HCT116 (cell line): Measurements from ENCODE around the gene VMAC. TPM values are rescaled to one million over a fixed set of nuclear protein-coding genes. Genes with fewer than 3 reads are reported as not detected.

Experiments used
- ATAC-seq: fragments of 200-7000 bp; cut with Tn5 transposase; 2 replicates; pipeline ENCODE4 v1.9.1; 2020; ENCODE audit warnings: mild to moderate bottlenecking, moderate library complexity
- BruUV-seq: library from RNA; stranded (reverse); fragments of 400-500 nt; replicated peaks from 2 replicates; lab custom pipeline; 2021; lab: Mats Ljungman, UMichigan
- CTCF ChIA-PET: fragments of 300-600 bp; sonication (Branson Sonifier 250); formaldehyde crosslinking; loops from one replicate; lab custom pipeline; 2021; ENCODE audit warnings: antibody characterized with exemption; lab: Charles Lee
- POLR2A ChIA-PET: fragments of 300-600, 350-600 bp; sonication (Branson Sonifier 250); formaldehyde crosslinking; loops from one replicate; lab custom pipeline; 2021; ENCODE audit warnings: antibody characterized with exemption; lab: Charles Lee
- RAD21 ChIA-PET, 2 experiments: fragments of 300-600 bp; sonication (Branson Sonifier 250); formaldehyde crosslinking; loops; one replicate each; lab custom pipeline; 2023; ENCODE audit warnings: low total read pairs in 2 of 2; ENCODE audit not compliant: uncharacterized antibody in 2 of 2, unreplicated experiment in 2 of 2, low non-redundant PET in 1 of 2; lab: Charles Lee
- DNase-seq: peaks from one replicate; pipeline ENCODE4 v3.0.0-alpha.2; 2010; ENCODE audit warnings: low read depth, low spot score
- H2AFZ ChIP-seq: fragments of 200-600 bp; shearing (Covaris generic), sonication (generic); 2 replicates; pipeline ENCODE4 v1.6.1; 2017; ENCODE audit warnings: low read depth, mixed run types, mixed read lengths, antibody characterized with exemption, low read length; ENCODE audit not compliant: poor library complexity, severe bottlenecking
- H3K27ac ChIP-seq: 2 replicates; pipeline ENCODE4 v1.5.1; 2012; ENCODE audit warnings: low read depth, low read length
- H3K27me3 ChIP-seq: fragments of 200-600 bp; sonication (generic); 2 replicates; pipeline ENCODE4 v1.6.1; 2016; ENCODE audit warnings: mixed run types, low read length, mixed read lengths; ENCODE audit not compliant: insufficient read depth
- H3K36me3 ChIP-seq, 2 experiments: fragments of 200-500 bp in 1 of 2; fragments of 200-600 bp in 1 of 2; sonication (Bioruptor generic) in 1 of 2; sonication (generic) in 1 of 2; 2 replicates each; pipeline versions ENCODE4 v1.5.1 to v1.6.1; 2014 to 2016; ENCODE audit warnings: low read length in 2 of 2, inconsistent platforms in 1 of 2, mixed read lengths in 1 of 2, mixed run types in 1 of 2; ENCODE audit not compliant: insufficient read depth in 2 of 2, control insufficient read depth in 1 of 2
- H3K4me1 ChIP-seq, 2 experiments: fragments of 200-600 bp in 1 of 2; sonication (generic) in 1 of 2; 2 replicates each; pipeline versions ENCODE4 v1.5.1 to v1.6.1; 2012 to 2017; ENCODE audit warnings: low read length in 2 of 2, inconsistent platforms in 1 of 2, mild to moderate bottlenecking in 1 of 2, mixed read lengths in 1 of 2, mixed run types in 1 of 2, moderate library complexity in 1 of 2; ENCODE audit not compliant: insufficient read depth in 2 of 2, control insufficient read depth in 1 of 2
- H3K4me2 ChIP-seq: fragments of 200-600 bp; sonication (generic); 2 replicates; pipeline ENCODE4 v1.6.1; 2017; ENCODE audit warnings: mixed run types, low read length, mixed read lengths
- H3K4me3 ChIP-seq, 2 experiments: fragments of 200-600 bp in 1 of 2; sonication (generic) in 1 of 2; replicated peaks in 1 of 2; 2 replicates each; pipeline ENCODE4 v1.5.1; 2011 to 2016; ENCODE audit warnings: low read length in 2 of 2, control low read depth in 1 of 2, low read depth in 1 of 2, mild to moderate bottlenecking in 1 of 2, mixed read lengths in 1 of 2, mixed run types in 1 of 2
- H3K79me2 ChIP-seq: fragments of 200-600 bp; sonication (generic); 2 replicates; pipeline ENCODE4 v1.6.1; 2017; ENCODE audit warnings: mild to moderate bottlenecking, mixed run types, low read length, moderate library complexity, mixed read lengths; ENCODE audit not compliant: insufficient read depth
- H3K9ac ChIP-seq: fragments of 200-600 bp; sonication (generic); 2 replicates; pipeline ENCODE4 v1.6.1; 2016; ENCODE audit warnings: low read length, mixed read lengths
- H3K9me2 ChIP-seq: fragments of 200-600 bp; sonication (generic), shearing (Covaris generic); 2 replicates; pipeline ENCODE4 v1.6.1; 2017; ENCODE audit warnings: mixed run types, mild to moderate bottlenecking, moderate library complexity; ENCODE audit not compliant: insufficient read depth
- H3K9me3 ChIP-seq, 2 experiments: fragments of 200-500 bp in 1 of 2; fragments of 200-600 bp in 1 of 2; sonication (Bioruptor generic) in 1 of 2; sonication (generic) in 1 of 2; 2 replicates each; pipeline ENCODE4 v1.6.1; 2014 to 2017; ENCODE audit warnings: low read length in 2 of 2, mixed read lengths in 2 of 2, inconsistent platforms in 1 of 2, low read depth in 1 of 2, mild to moderate bottlenecking in 1 of 2, mixed run types in 1 of 2, moderate library complexity in 1 of 2; ENCODE audit not compliant: control insufficient read depth in 1 of 2, insufficient read depth in 1 of 2
- H4K20me1 ChIP-seq: fragments of 200-600 bp; sonication (generic), shearing (Covaris generic); 2 replicates; pipeline ENCODE4 v1.6.1; 2017; ENCODE audit warnings: mixed run types, mild to moderate bottlenecking, moderate library complexity; ENCODE audit not compliant: insufficient read depth
- EGR1 ChIP-seq: IDR thresholded peaks from 2 replicates; pipeline ENCODE4 v1.6.1; 2012; ENCODE audit warnings: low read depth
- EZH2 ChIP-seq: fragments of 200-600 bp; sonication (generic); IDR thresholded peaks from 2 replicates; pipeline ENCODE4 v1.6.1; 2017; ENCODE audit warnings: antibody characterized with exemption, mixed run types
- MAX ChIP-seq: IDR thresholded peaks from 2 replicates; pipeline ENCODE4 v1.6.1; 2012
- POLR2A ChIP-seq: IDR thresholded peaks from 2 replicates; pipeline ENCODE4 v1.7.0; 2011; ENCODE audit warnings: borderline replicate concordance; ENCODE audit not compliant: insufficient read depth, insufficient read length; ENCODE audit errors: extremely low read depth
- SIN3A ChIP-seq: IDR thresholded peaks from 2 replicates; pipeline ENCODE4 v1.6.1; 2012; ENCODE audit warnings: low read depth
- YY1 ChIP-seq: IDR thresholded peaks from 2 replicates; pipeline ENCODE4 v1.6.1; 2011; ENCODE audit warnings: low read length, low read depth, moderate library complexity, mild to moderate bottlenecking; ENCODE audit not compliant: insufficient replicate concordance; ENCODE audit errors: extremely low read depth
- ZBTB33 ChIP-seq: IDR thresholded peaks from 2 replicates; pipeline ENCODE4 v1.6.1; 2011; ENCODE audit warnings: mild to moderate bottlenecking, low read length, moderate library complexity; ENCODE audit not compliant: insufficient replicate concordance; ENCODE audit errors: extremely low read depth
- intact Hi-C: fragments of 100-400 bp; cut with micrococcal nuclease; formaldehyde crosslinking; loops from 2 replicates; pipeline ENCODE4 v1.10.0; 2022
- total RNA-seq: library from RNA; stranded (reverse); gene quantifications from one replicate; pipeline ENCODE4 v1.2.1, GENCODE V29; 2021; ENCODE audit not compliant: unreplicated experiment
- TF ChIP-seq, protein P1 (sequence below): IDR thresholded peaks from 2 replicates; pipeline ENCODE4 v1.6.1; 2012

The VMAC gene
- total RNA-seq, 1 experiment from 2014 or later = 2.1 TPM

GRCh38 chr19:5870986-5871394, 33.7 kb upstream of the VMAC start:
- no peak overlapping the region for H3K9ac ChIP-seq
- H3K9me2 ChIP-seq = no peaks in the 10 kb centered on the region
- RAD21 ChIA-PET = no interaction called here
- no peaks in the 10 kb centered on the region for H3K79me2 ChIP-seq
- ATAC-seq = no peak
- H4K20me1 ChIP-seq = no peaks in the 10 kb centered on the region
- no peaks in the 10 kb centered on the region for H3K9me3 ChIP-seq
- TF ChIP-seq EGR1 = no peak
- no peak for TF ChIP-seq MAX
- TF ChIP-seq EZH2 = no peak
- TF ChIP-seq SIN3A = no peak
- TF ChIP-seq POLR2A = no peak
- TF ChIP-seq, protein P1, sequence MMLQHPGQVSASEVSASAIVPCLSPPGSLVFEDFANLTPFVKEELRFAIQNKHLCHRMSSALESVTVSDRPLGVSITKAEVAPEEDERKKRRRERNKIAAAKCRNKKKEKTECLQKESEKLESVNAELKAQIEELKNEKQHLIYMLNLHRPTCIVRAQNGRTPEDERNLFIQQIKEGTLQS = no peak
- no peak for TF ChIP-seq ZBTB33
- no peak for TF ChIP-seq YY1
- TF ChIP-seq, all 23 proteins: peak for 0
- H3K36me3 ChIP-seq = no peaks in the 10 kb centered on the region
- no peaks in the 10 kb centered on the region for H3K27me3 ChIP-seq
- H3K4me3 ChIP-seq = no peak overlapping the region
- peaks cover 12 to 22% of the 10 kb centered on the region in 2 experiments for H3K4me1 ChIP-seq
- no peak overlapping the region for H3K27ac ChIP-seq
- intact Hi-C loops = no loop called here
- BruUV-seq = no TSS peak
- no peak for DNase-seq
- ChIA-PET POLR2A (interaction anchor here (0.6 kb wide), 1 partner anchor 43 kb away, joined by 3 read pairs; no protein-coding TSS in a partner anchor), CTCF (interaction anchor here (1.6 kb wide), 1 partner anchor 67 kb away, joined by 4 read pairs; the partner anchor contains the start of gene NRTN)
- H2AFZ ChIP-seq = no peak overlapping the region
- H3K4me2 ChIP-seq = no peak overlapping the region
